Nephron progenitor cell (in vitro differentiated cells): ENCODE results near the gene KPNA3.

ENCODE experiments used
- DNase-seq: peaks from one replicate; pipeline ENCODE4 v3.0.0; 2021
- H3K27ac Mint-ChIP-seq: 2 replicates; pipeline ENCODE4 v1.8.0; 2021; ENCODE audit warnings: mild to moderate bottlenecking, moderate library complexity, mixed read lengths
- H3K27me3 Mint-ChIP-seq: 2 replicates; pipeline ENCODE4 v1.8.0; 2021; ENCODE audit warnings: mild to moderate bottlenecking, low read depth, mixed read lengths; ENCODE audit not compliant: poor library complexity
- H3K36me3 Mint-ChIP-seq: 2 replicates; pipeline ENCODE4 v1.8.0; 2021; ENCODE audit warnings: low read depth, mixed read lengths
- H3K4me1 Mint-ChIP-seq: 2 replicates; pipeline ENCODE4 v1.8.0; 2021; ENCODE audit warnings: mixed read lengths
- H3K4me3 Mint-ChIP-seq: 2 replicates; pipeline ENCODE4 v1.8.0; 2021; ENCODE audit warnings: mild to moderate bottlenecking, moderate library complexity, mixed read lengths
- H3K9me3 Mint-ChIP-seq: 2 replicates; pipeline ENCODE4 v1.8.0; 2021; ENCODE audit warnings: mild to moderate bottlenecking, moderate library complexity, mixed read lengths
- CTCF ChIP-seq: fragments of 200-600 bp; sonication (generic); IDR thresholded peaks from 2 replicates; pipeline ENCODE4 v1.5.0; 2021; ENCODE audit warnings: antibody characterized with exemption

KPNA3 gene

GRCh38 chr13:49791711-49792549 is 552 bp downstream of the KPNA3 start:
- Mint-ChIP-seq H3K4me3 (peak overlapping the region; percentile 96), H3K4me1 (peaks cover 39% of the 10 kb centered on the region), H3K36me3 (peaks cover 24% of the 10 kb centered on the region), H3K27ac (peak overlapping the region; percentile 98), H3K27me3 (peaks cover 11% of the 10 kb centered on the region), H3K9me3 (no peaks in the 10 kb centered on the region)
- peak; percentile 67 for DNase-seq
- no peak for TF ChIP-seq CTCF

GRCh38 chr13:49791315-49791710 is 1.2 kb downstream of the KPNA3 start:
- DNase-seq: no peak
- no peak for TF ChIP-seq CTCF

GRCh38 chr13:49789968-49790367 is 2.5 kb downstream of the KPNA3 start:
- peaks cover 43% of the 10 kb centered on the region for H3K36me3 Mint-ChIP-seq
- peak overlapping the region; percentile 1 for H3K4me3 Mint-ChIP-seq
- peaks cover 56% of the 10 kb centered on the region for H3K4me1 Mint-ChIP-seq
- peaks cover 10% of the 10 kb centered on the region for H3K27me3 Mint-ChIP-seq
- no peak for DNase-seq
- H3K9me3 Mint-ChIP-seq: peaks cover 5% of the 10 kb centered on the region
- TF ChIP-seq CTCF: no peak
- no peak overlapping the region for H3K27ac Mint-ChIP-seq

More at GRCh38 chr13:49791315-49791710, 1.2 kb downstream of the KPNA3 start:
- H3K4me1 Mint-ChIP-seq: peaks cover 45% of the 10 kb centered on the region
- H3K27me3 Mint-ChIP-seq: peaks cover 11% of the 10 kb centered on the region
- peak overlapping the region; percentile 96 for H3K4me3 Mint-ChIP-seq
- H3K27ac Mint-ChIP-seq: peak overlapping the region; percentile 98
- peaks cover 5% of the 10 kb centered on the region for H3K9me3 Mint-ChIP-seq
- H3K36me3 Mint-ChIP-seq: peaks cover 30% of the 10 kb centered on the region

GRCh38 chr13:49786401-49787008 is 6.0 kb downstream of the KPNA3 start:
- peaks cover 5% of the 10 kb centered on the region for H3K9me3 Mint-ChIP-seq
- no peak for DNase-seq
- peaks cover 53% of the 10 kb centered on the region for H3K36me3 Mint-ChIP-seq
- no peak overlapping the region for H3K4me3 Mint-ChIP-seq
- H3K27me3 Mint-ChIP-seq: no peaks in the 10 kb centered on the region
- H3K4me1 Mint-ChIP-seq: peaks cover 68% of the 10 kb centered on the region
- no peak overlapping the region for H3K27ac Mint-ChIP-seq
- TF ChIP-seq CTCF: no peak

GRCh38 chr13:49784886-49785570 is 7.5 kb downstream of the KPNA3 start:
- Mint-ChIP-seq H3K4me3 (peak overlapping the region; percentile 30), H3K36me3 (peaks cover 53% of the 10 kb centered on the region), H3K4me1 (peaks cover 67% of the 10 kb centered on the region), H3K27me3 (no peaks in the 10 kb centered on the region), H3K27ac (peak overlapping the region; percentile 77), H3K9me3 (peaks cover 5% of the 10 kb centered on the region)
- TF ChIP-seq CTCF: no peak
- no peak for DNase-seq
